Stimulated activated CD4-positive, alpha-beta T cell treated with anti-CD3 and anti-CD28 coated beads, Interleukin-2, amount 100 ng/mL, for 4 hours (primary cell): Measurements from ENCODE around the gene SYTL2.
A peak's percentile ranks its signal among the peaks of the same experiment; 100 is the strongest.
"Not testable (repeated sequence)": the region's sequence is repeated elsewhere in the genome, so short reads cannot be mapped to it uniquely, and the experiment has no call there.

Experiments
- DNase-seq: peaks from one replicate; pipeline ENCODE4 v3.0.0-alpha.2; 2020; ENCODE audit warnings: low read depth

The SYTL2 gene, protein sequence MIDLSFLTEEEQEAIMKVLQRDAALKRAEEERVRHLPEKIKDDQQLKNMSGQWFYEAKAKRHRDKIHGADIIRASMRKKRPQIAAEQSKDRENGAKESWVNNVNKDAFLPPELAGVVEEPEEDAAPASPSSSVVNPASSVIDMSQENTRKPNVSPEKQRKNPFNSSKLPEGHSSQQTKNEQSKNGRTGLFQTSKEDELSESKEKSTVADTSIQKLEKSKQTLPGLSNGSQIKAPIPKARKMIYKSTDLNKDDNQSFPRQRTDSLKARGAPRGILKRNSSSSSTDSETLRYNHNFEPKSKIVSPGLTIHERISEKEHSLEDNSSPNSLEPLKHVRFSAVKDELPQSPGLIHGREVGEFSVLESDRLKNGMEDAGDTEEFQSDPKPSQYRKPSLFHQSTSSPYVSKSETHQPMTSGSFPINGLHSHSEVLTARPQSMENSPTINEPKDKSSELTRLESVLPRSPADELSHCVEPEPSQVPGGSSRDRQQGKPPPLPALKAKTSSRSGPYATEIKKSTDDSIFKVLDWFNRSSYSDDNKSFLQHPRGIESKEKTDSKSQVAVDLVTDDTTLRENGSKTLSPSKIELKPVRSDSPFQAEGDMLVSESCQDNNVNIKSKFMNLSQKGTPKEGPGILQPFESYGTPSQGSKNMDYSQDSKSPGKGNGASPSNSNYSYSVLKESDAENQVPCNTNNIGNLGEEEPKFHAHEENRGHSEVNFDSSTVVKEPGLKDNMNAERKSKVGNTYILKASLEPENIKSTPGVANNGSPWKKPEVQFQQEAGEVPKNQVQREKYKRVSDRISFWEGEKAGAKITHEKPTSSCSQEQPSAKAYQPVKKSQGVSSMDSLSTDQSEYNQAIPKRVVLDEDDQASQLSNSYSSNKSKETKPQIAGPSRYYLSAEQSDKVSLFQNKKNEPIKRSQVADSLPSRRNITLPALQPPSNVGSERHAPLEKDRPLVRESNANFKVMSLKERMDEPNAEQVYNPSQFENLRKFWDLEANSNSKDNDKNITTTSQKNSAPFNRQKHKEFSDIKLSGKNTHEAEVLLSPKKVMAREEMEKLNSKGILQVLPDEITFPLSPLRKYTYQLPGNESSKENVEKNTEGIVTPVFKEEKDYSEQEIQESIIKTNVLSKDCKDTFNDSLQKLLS (N-terminal part only)

GRCh38 chr11:85810871-85811611, at the start of gene SYTL2:
Gene SYTL2, minus strand, starts transcription at chr11:85811141. Its CDS starts 53,416 bp downstream, at chr11:85757725.
- peak; percentile 63 for DNase-seq

DNA sequence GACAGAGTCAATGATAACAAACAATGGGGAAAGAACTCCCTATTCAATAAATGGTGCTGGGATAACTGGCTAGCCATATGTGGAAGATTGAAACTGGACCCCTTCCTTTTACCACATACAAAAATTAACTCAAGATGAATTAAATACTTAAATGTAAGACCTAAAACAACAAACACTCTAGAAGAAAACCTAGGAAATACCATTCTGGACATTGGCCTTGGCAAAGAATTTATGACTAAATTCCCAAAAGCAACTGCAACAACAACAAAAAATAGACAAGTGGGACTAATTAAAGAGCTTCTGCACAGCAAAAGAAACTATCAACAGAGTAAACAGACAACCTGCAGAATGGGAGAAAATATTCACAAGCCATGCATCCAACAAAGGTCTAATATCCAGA, 48.6 kb upstream of the SYTL2 start:
- DNase-seq: not testable (repeated sequence)

DNA sequence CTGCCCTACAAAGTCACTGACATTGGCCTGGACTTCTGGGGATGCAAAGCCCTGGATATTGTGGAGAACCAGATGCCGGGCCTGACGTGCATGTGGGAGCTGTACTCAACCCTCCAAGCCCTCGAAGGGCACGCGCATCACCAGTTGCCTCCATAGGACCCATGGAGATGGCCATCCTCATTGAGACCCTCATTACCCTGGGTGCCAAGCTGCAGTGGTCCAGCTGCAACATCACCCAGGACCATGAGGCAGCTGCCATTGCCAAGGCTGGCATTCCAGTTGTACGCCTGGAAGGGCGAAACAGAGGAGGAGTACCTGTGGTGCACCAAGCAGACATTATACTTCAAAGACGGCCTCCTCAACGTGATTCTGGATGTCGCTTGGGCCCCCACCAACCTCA, 46.2 kb upstream of the SYTL2 start:
- DNase-seq: no peak

- no peak for DNase-seq
Observed at GRCh38 chr11:85855341-85855656, 44.4 kb upstream of the SYTL2 start, which contains the start of gene CCDC83. Gene CCDC83, plus strand, starts transcription at chr11:85855383. Its CDS starts 9,741 bp downstream, at chr11:85865124.

DNA sequence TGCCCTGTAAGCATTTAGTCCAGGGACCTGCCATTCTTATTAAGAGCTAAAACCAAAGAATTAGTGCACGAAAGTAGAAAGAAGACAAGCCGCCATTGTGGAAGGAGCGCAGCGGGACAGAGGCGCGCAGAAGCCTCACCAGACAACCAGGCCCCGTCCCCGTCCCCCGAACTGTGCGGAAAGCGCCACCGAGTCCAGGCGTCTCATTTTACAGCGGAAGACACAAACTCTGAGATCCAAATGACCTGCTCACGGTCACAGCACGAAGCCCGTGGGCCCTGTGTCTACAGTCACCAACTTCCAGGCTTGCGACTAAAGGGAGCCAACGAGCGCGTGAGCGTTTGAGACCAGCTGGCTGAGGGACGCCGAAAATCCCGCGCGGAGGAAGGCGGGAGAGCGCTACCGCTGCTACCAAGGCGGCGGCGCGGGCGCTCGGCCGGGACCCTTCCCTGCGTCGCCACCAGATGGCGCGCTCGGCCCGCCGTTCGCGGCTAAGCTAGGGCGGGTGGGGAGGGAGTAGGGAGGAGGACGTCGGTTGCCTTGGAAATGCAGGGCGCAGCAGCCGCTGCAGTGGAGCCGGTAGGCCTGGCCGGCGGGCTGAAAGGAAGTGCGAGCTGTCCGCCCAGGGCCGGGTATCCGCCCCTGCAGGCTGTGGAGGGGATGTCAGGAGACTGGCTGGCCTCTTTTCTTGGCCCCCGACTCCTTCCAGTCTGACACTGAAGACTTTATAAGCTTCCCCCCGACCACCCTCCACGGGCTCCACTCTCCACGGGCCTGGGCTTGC, 43.8 kb upstream of the SYTL2 start:
- peak; percentile 83 for DNase-seq

DNA sequence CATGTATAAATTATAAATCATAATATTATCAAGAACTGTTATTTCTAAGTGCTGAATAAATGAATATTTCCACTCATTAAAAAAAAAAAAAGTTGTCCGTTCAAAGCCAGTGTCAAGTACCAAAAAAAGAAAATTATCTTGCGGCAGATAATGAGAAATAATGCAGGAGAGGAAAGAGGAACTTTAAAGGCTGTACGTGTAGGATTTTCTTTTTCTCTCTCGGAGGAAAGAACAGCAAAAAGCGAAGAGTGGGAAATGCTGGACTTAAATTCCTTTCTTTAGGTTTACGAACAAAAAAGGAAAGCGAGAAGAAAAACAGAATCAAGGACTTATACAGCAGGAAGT, 43.2 kb upstream of the SYTL2 start:
- DNase-seq: no peak

GRCh38 chr11:85853541-85853940, 42.6 kb upstream of the SYTL2 start:
- not testable (repeated sequence) for DNase-seq

DNA sequence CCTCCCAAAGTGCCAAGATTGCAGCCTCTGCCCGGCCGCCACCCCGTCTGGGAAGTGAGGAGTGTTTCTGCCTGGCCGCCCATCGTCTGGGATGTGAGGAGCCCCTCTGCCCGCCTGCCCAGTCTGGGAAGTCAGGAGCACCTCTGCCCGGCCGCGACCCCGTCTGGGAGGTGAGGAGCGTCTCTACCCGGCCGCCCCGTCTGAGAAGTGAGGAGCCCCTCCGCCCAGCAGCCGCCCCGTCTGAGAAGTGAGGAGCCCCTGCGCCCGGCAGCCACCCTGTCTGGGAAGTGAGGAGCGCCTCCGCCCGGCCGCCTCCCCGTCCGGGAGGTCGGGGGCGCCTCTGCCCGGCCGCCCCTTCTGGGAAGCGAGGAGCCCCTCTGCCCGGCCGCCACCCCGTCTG, 41.8 kb upstream of the SYTL2 start:
- DNase-seq: not testable (repeated sequence)

GRCh38 chr11:85848556-85848955, 37.6 kb upstream of the SYTL2 start:
- no peak for DNase-seq

- DNase-seq: no peak
Observed at GRCh38 chr11:85848006-85848405, 37.1 kb upstream of the SYTL2 start.

DNA sequence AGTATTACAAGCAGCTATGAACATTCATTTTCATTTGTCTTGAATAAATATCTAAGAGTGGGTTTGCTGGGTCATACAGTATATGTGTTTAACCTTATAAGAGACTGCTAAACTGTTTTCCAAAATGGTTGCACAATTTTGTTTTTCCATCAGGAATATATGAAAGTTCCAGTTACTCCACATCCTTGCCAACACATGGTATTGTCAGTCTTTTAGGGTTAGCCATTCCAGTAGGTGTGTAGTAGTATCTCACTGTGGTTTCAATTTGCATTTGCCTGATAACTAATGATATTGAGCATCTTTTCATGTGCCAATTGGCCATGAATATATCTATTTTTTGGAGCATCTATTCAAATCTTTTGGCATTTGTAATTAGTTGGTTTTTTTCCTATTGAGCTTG, 36.5 kb upstream of the SYTL2 start:
- DNase-seq: no peak

DNA sequence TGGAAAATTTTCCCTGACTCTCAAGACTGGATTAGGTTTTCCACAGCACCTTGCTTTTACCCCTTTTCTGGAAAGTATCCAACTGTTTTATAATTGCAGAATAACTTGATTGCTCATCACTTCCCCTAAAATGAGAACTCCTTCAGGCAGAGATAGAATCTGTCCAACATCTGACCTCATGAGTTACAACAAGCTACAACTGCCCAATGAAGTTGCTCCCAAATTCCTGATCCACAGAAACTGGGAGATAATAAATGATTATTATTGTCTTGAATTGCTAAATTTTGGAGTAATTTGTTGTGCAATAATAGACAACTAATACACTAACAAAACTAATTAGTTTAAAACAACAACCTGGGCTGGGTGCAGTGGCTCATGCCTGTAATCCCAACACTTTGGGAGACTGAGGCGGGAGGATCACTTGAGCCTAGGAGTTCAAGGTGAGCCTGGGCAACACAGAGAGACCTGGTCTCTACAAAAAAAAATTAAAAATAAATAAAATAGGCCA, 34.2 kb upstream of the SYTL2 start:
- DNase-seq: no peak

GRCh38 chr11:85844439-85845123, 33.6 kb upstream of the SYTL2 start:
- no peak for DNase-seq

GRCh38 chr11:85843929-85844328, 33.0 kb upstream of the SYTL2 start:
- DNase-seq: no peak

DNA sequence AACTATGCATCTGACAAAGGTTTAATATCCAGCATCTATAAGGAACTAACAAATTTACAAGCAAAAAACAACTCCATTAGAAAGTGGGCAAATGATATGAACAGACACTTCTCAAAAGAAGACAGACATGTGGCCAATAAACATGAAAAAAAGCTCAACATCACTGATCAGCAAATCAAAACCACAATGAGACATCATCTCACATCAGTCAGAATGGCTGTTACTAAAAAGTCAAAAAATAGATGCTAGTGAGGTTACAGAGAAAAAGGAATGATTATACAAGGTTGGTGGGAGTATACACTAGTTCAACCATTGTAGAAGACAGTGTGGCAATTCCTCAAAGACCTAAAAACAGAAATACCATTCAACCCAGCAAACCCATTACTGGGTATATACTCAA, 30.0 kb upstream of the SYTL2 start:
- DNase-seq: not testable (repeated sequence)

GRCh38 chr11:85835729-85836128, 24.8 kb upstream of the SYTL2 start:
- DNase-seq: no peak

DNA sequence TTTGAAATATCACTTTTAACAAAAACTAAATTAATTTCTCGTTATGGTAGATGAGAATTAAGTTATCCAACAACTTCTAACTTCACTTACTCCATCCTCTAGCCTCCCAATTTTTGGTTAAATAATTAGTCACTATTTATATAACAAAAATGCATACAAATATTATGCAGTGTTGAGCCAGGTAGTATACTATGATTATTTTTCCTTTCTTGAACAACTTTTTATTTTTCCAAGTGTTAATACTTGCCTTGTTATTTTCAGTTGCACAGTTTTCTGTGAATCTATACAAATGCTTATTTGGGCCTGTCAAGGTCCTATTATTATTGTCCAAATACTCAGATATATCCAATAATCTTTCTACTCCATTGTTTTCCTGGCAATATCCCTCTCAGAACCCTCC, 24.3 kb upstream of the SYTL2 start:
- no peak for DNase-seq

- DNase-seq: no peak
Observed at GRCh38 chr11:85831050-85831449, 20.1 kb upstream of the SYTL2 start.

GRCh38 chr11:85829172-85829571, 18.2 kb upstream of the SYTL2 start:
- DNase-seq: no peak

DNA sequence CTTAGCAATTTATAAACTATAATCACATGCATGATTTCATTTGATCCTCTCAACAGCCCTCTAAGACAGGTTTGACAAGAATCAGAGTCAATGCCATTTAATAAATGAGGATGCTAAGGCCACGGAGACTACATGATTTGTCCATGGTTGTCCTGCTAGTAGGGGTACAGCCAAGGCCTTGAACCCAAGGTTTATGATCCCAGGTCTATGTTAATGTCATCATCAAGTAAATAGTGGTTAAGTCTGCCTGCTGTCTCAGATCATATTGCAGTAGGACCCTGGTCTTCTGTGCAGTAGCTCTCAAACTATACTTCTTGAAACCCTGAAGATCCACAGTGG, 17.7 kb upstream of the SYTL2 start:
- DNase-seq: no peak
